DMS53 (cell line): ENCODE measurements around the gene PADI2.
"Not testable (repeated sequence)": the region's sequence is repeated elsewhere in the genome, so short reads cannot be mapped to it uniquely, and the experiment has no call there.

Experiments
- DNase-seq: peaks from one replicate; lab custom pipeline; 2025; lab: John Stamatoyannopoulos, UW

Gene PADI2

GRCh38 chr1:17081439-17081838, 37.8 kb downstream of the PADI2 start:
- DNase-seq, result no peak

GRCh38 chr1:17080880-17081279, 38.4 kb downstream of the PADI2 start:
- no peak for DNase-seq

- no peak for DNase-seq
Measured at GRCh38 chr1:17080085-17080759, 39.0 kb downstream of the PADI2 start.

GRCh38 chr1:17078991-17079868, 40.0 kb downstream of the PADI2 start:
- DNase-seq, result no peak

GRCh38 chr1:17075470-17076255, 43.6 kb downstream of the PADI2 start:
- DNase-seq, result peak; percentile 62

- DNase-seq, result no peak
Measured at GRCh38 chr1:17071794-17072193, 47.5 kb downstream of the PADI2 start.

- DNase-seq, result no peak
Measured at GRCh38 chr1:17070163-17070525, 49.1 kb downstream of the PADI2 start.

GRCh38 chr1:17069452-17070162, 49.6 kb downstream of the PADI2 start:
- DNase-seq, result no peak

- DNase-seq, result no peak
Measured at GRCh38 chr1:17068789-17069188, 50.5 kb downstream of the PADI2 start.

- DNase-seq, result no peak
Measured at GRCh38 chr1:17067465-17068240, 51.6 kb downstream of the PADI2 start.

GRCh38 chr1:17067069-17067426, 52.2 kb downstream of the PADI2 start:
- no peak for DNase-seq

- DNase-seq, result no peak
Measured at GRCh38 chr1:17066361-17067068, 52.7 kb downstream of the PADI2 start.

GRCh38 chr1:17065666-17066065, 53.6 kb downstream of the PADI2 start:
- no peak for DNase-seq

GRCh38 chr1:17062751-17063150, 56.5 kb downstream of the PADI2 start:
- not testable (repeated sequence) for DNase-seq

GRCh38 chr1:17061892-17062291, 57.4 kb downstream of the PADI2 start:
- peak; percentile 11 for DNase-seq

- no peak for DNase-seq
Measured at GRCh38 chr1:17061486-17061885, 57.8 kb downstream of the PADI2 start.

GRCh38 chr1:17060306-17060749, 58.9 kb downstream of the PADI2 start:
- DNase-seq, result no peak

GRCh38 chr1:17059391-17060305, 59.6 kb downstream of the PADI2 start:
- peak; percentile 90 for DNase-seq

GRCh38 chr1:17056551-17056950, 62.7 kb downstream of the PADI2 start:
- DNase-seq, result no peak
